Lower leg skin (tissue), 3 donors: ENCODE measurements around the gene POLR1D.

Experiments
- POLR2A ChIP-seq, 2 donors: fragments of 450-650 bp; IDR thresholded peaks; one replicate each; pipeline ENCODE4 v1.6.1; 2016 to 2017; ENCODE audit warnings: antibody characterized with exemption in 2 of 2, mild to moderate bottlenecking in 1 of 2, moderate library complexity in 1 of 2
- TF ChIP-seq, protein P1 (sequence below), 3 donors: fragments of 450-650 bp; IDR thresholded peaks; one replicate each; pipeline ENCODE4 v1.5.1; 2016; ENCODE audit warnings: antibody characterized with exemption in 3 of 3, mild to moderate bottlenecking in 3 of 3, moderate library complexity in 2 of 3

- TF ChIP-seq, protein P1, sequence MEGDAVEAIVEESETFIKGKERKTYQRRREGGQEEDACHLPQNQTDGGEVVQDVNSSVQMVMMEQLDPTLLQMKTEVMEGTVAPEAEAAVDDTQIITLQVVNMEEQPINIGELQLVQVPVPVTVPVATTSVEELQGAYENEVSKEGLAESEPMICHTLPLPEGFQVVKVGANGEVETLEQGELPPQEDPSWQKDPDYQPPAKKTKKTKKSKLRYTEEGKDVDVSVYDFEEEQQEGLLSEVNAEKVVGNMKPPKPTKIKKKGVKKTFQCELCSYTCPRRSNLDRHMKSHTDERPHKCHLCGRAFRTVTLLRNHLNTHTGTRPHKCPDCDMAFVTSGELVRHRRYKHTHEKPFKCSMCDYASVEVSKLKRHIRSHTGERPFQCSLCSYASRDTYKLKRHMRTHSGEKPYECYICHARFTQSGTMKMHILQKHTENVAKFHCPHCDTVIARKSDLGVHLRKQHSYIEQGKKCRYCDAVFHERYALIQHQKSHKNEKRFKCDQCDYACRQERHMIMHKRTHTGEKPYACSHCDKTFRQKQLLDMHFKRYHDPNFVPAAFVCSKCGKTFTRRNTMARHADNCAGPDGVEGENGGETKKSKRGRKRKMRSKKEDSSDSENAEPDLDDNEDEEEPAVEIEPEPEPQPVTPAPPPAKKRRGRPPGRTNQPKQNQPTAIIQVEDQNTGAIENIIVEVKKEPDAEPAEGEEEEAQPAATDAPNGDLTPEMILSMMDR (IDR thresholded peaks at IDR 0.05), result no peak
- TF ChIP-seq POLR2A (IDR thresholded peaks at IDR 0.05), result no peak
Measured at GRCh38 chr13:27622102-27622820, 569 bp downstream of the POLR1D start.
